Testis (tissue), 2 donors: ENCODE results near the gene CIPC.

Experiments
- POLR2A ChIP-seq: fragments of 450-650 bp; IDR thresholded peaks from one replicate; pipeline ENCODE4 v1.6.1; 2017; ENCODE audit warnings: antibody characterized with exemption, mild to moderate bottlenecking, moderate library complexity
- TF ChIP-seq, protein P1 (sequence below), 3 experiments: fragments of 450-650 bp in 2 of 3; fragments of 200-600 bp in 1 of 3; sonication (generic) in 1 of 3; IDR thresholded peaks; one replicate each; pipeline ENCODE4 v1.5.1; 2016 to 2019; ENCODE audit warnings: antibody characterized with exemption in 3 of 3, mild to moderate bottlenecking in 2 of 3, moderate library complexity in 1 of 3

DNA sequence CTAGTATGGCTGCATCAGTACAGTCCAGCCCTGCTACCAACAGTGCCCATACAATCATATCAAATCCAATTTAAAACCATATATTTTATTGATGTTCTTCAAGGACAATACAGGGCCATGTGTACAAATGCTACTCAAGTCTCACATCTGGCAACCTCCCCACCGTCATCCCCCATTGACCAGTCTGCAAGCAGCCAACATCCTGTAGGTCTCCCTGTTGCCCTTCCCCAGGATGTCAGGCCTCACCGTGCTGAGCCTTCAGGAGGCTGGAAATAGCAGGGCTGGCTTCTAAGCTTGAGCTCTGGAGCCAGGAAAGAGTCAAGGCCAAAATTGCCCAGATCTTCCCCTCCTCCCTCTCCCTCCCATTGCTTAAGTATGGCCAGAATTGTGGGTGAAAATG is 33.1 kb downstream of the CIPC start:
- TF ChIP-seq, protein P1, sequence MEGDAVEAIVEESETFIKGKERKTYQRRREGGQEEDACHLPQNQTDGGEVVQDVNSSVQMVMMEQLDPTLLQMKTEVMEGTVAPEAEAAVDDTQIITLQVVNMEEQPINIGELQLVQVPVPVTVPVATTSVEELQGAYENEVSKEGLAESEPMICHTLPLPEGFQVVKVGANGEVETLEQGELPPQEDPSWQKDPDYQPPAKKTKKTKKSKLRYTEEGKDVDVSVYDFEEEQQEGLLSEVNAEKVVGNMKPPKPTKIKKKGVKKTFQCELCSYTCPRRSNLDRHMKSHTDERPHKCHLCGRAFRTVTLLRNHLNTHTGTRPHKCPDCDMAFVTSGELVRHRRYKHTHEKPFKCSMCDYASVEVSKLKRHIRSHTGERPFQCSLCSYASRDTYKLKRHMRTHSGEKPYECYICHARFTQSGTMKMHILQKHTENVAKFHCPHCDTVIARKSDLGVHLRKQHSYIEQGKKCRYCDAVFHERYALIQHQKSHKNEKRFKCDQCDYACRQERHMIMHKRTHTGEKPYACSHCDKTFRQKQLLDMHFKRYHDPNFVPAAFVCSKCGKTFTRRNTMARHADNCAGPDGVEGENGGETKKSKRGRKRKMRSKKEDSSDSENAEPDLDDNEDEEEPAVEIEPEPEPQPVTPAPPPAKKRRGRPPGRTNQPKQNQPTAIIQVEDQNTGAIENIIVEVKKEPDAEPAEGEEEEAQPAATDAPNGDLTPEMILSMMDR (IDR thresholded peaks at IDR 0.05), result no peak
- no peak for TF ChIP-seq POLR2A
